OCI-LY7 (cell line): ENCODE results near the gene TMEM19.

Experiments used
- CTCF ChIP-seq: fragments of 200-600 bp; sonication (generic); conservative IDR thresholded peaks from 2 replicates; pipeline ENCODE4 v1.5.1; 2014; ENCODE audit warnings: mild to moderate bottlenecking, antibody characterized with exemption, low read length, moderate library complexity, mixed read lengths
- EZH2phosphoT487 ChIP-seq: fragments of 200-600 bp; sonication (generic); IDR thresholded peaks from 2 replicates; pipeline ENCODE4 v1.6.1; 2018; ENCODE audit warnings: low read depth, borderline replicate concordance, mild to moderate bottlenecking, mixed run types, antibody characterized with exemption, low read length, moderate library complexity, mixed read lengths

DNA sequence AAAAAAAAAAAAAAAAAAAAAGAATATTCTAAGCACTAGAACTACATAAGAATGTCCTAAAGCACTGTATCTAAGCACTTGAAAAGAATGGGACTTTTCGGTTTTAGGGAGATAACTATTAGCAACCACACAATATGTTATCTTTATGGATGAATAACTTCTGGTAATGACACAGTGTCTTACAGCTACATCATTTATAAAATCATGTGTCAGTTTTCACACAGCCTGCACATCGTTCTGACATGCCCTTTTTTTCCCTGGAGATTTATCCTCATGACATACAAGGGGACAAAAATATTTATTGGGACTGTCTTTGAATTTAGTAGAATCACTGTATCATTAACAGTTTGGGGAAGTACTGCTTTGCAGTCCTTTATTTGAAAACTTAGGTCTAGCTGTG is 17.3 kb downstream of the TMEM19 start:
- no peak for TF ChIP-seq CTCF
- no peak for TF ChIP-seq EZH2phosphoT487
